Esophagus muscularis mucosa (tissue), 3 donors: ENCODE measurements around the gene ANXA6.

Source experiments
- POLR2A ChIP-seq: fragments of 450-650 bp; IDR thresholded peaks from one replicate; pipeline ENCODE4 v1.6.1; 2017; ENCODE audit warnings: antibody characterized with exemption, moderate library complexity, mild to moderate bottlenecking, low read depth
- POLR2AphosphoS5 ChIP-seq, 2 donors: sonication (generic); formaldehyde crosslinking; IDR thresholded peaks; one replicate each; pipeline ENCODE4 v1.6.1; 2017; ENCODE audit warnings: antibody characterized with exemption in 2 of 2
- TF ChIP-seq, protein P1 (sequence below), 3 experiments: fragments of 200-600 bp in 2 of 3; fragments of 450-650 bp in 1 of 3; sonication (generic) in 2 of 3; IDR thresholded peaks; one replicate each; pipeline ENCODE4 v1.5.1; 2017 to 2019; ENCODE audit warnings: antibody characterized with exemption in 3 of 3, mild to moderate bottlenecking in 2 of 3, moderate library complexity in 1 of 3

DNA sequence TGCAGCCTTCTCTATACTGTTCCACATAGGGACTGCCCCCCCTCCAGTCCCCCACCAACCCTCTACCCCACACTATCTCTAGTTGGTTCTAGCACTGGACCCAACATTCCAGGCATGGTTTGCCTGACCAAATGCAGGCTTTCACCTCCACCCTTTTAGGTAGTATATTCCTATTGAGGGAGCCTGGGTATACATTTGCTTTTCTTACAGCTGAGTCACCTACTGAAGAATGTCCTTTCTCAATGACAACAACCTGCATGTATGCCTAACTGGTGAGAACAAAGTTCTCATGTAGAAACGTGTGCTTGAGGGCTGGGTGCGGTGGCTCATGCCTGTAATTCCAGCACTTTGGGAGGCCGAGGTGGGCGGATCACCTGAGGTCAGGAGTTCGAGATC is 85.0 kb downstream of the ANXA6 start:
- TF ChIP-seq, protein P1, sequence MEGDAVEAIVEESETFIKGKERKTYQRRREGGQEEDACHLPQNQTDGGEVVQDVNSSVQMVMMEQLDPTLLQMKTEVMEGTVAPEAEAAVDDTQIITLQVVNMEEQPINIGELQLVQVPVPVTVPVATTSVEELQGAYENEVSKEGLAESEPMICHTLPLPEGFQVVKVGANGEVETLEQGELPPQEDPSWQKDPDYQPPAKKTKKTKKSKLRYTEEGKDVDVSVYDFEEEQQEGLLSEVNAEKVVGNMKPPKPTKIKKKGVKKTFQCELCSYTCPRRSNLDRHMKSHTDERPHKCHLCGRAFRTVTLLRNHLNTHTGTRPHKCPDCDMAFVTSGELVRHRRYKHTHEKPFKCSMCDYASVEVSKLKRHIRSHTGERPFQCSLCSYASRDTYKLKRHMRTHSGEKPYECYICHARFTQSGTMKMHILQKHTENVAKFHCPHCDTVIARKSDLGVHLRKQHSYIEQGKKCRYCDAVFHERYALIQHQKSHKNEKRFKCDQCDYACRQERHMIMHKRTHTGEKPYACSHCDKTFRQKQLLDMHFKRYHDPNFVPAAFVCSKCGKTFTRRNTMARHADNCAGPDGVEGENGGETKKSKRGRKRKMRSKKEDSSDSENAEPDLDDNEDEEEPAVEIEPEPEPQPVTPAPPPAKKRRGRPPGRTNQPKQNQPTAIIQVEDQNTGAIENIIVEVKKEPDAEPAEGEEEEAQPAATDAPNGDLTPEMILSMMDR (IDR thresholded peaks at IDR 0.05) = no peak
- TF ChIP-seq POLR2A = no peak
- TF ChIP-seq POLR2AphosphoS5 (IDR thresholded peaks at IDR 0.05) = no peak
